NOMO-1 treated with DMSO at 0.1 percent for 48 hours (cell line): ENCODE results near the gene U2AF2.

Source experiments
- DNase-seq: peaks from one replicate; lab custom pipeline; 2025; ENCODE audit not compliant: unreplicated experiment; lab: John Stamatoyannopoulos, UW

Gene U2AF2

DNA sequence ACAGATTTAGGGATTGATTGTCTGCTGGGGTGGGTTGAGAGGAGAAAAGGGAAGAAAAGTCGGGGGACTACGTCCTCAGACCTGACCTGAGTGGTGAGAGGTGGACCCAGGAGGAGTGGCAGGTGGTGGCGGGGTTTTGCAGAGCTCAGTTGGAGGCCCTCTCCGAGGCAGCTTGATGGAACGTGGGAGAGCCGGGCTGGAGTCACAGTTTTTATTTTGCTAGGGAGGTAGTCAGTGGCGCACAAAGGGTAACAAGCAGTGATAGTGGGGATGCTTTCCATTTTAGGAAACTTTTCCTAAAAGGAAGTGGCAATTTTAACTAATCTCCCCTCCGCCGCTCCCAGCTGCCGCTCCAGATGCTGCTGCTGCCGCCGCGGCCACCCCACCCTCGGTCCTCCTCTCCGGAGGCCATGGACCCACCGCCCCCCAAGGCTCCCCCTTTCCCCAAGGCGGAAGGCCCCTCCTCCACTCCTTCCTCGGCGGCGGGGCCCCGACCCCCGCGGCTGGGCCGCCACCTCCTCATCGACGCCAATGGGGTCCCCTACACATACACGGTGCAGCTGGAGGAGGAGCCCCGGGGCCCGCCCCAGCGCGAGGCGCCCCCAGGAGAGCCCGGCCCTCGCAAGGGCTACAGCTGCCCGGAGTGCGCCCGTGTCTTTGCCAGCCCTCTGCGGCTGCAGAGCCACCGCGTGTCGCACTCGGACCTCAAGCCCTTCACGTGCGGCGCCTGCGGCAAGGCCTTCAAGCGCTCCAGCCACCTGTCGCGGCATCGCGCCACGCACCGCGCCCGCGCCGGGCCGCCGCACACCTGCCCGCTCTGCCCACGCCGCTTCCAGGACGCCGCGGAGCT is 12.5 kb upstream of the U2AF2 start:
- DNase-seq, result no peak

DNA sequence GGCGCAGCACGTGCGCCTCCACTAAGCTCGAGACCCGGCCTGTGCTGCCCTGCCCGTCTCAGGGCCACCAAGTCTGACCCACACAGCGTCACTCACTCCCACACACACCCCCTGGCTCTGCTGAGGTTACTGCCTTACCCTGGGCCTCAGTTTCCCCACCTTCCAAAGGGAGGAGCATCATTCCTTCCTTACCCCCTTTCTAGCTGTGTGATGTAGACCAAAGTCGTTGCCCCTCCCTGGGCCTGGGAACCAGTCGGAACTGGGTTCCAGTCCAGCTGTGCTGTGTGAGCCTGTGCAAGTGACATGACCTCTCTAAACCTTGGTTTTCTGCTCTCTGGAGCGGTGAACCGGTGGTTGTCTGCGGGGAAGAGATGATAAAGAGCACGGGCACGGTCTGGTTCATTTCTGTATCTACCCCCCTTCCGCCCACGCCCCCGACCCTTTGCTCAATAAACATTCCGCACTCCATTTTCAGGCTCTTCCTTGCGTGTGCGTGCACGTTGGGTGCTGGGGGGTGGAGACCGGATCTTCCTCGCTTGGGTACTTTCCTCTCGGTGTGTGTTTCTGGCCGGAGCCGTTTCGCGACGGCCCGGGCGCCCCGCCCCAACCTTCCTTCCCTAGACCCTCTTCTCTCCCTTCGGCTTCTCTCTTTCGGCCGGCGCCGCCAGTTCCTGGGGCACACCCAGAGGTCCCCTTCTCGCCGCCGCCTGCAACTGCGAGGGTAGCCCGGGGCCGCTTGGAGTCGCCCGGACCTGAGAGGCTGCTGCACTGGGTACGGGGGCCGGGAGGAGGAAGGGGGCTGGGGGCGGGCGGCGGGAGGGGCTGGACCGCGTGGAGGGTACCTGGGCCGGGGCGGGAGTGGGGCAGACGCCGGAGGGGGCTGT is 11.6 kb upstream of the U2AF2 start, which contains the start of gene ZNF581:
Gene ZNF581, plus strand, starts transcription at position 647 of the 884 bp plus-strand sequence. CDS start 923 bp downstream, outside the sequence.
- DNase-seq, result peak; percentile 69

DNA sequence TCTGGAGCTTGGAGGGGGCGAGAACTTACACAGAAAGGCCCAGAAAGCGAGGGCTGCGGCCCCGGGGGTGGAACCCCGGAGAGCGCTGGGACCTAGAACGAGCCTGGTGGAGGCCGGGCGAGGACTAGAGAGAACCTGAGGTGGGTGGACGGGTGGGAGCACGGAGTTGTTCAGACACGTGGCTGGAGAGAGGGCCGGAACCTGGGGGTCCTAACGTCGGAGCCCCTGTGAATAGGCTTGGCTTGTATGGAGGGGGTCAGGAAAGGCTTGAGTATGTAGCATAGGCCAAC is 11.0 kb upstream of the U2AF2 start:
- DNase-seq, result no peak

DNA sequence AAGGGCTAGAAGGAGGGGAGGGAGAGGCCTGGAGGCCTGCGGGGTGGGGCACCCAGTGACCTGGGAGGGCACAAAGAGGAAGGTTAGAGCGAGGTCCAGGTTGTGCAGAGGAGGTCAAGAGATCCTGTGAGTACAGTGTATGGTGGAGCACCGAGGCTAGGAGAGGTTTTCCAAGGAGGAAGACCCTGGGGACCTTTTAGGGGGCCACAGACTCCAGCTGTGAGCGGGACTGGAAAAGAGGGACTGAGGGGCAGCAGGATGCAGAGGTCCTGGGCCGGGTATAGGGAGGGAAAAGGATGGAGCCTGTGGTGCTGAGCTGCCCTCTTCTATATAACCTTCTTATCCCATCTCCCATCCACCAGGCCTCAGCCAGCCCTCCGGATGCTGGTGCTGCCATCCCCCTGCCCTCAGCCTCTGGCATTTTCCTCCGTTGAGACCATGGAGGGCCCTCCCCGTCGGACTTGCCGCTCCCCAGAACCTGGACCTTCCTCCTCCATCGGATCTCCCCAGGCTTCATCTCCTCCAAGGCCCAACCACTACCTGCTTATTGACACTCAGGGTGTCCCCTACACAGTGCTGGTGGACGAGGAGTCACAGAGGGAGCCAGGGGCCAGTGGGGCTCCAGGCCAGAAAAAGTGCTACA is 10.5 kb upstream of the U2AF2 start:
- DNase-seq, result no peak

DNA sequence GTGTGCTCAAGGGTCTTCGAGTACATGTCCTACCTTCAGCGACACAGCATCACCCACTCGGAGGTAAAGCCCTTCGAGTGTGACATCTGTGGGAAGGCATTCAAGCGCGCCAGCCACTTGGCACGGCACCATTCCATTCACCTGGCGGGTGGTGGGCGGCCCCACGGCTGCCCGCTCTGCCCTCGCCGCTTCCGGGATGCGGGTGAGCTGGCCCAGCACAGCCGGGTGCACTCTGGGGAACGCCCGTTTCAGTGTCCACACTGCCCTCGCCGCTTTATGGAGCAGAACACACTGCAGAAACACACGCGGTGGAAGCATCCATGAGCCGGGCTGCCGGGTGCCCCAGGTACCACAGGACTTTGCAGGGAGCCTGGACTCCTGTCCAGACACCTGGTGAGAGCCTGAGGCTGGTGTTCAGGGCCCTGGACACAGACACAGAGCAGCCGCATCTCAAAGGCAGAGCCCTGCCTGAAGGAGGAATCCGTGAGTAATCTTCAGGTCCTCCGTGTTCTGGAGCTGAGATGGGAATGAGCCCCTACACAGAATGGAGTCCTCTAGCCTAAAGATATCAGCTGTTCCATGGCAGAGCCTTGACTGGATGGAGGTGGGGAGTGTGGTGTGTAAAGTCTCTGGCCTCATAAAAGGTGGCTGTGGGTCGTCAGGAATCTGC is 9.9 kb upstream of the U2AF2 start:
- no peak for DNase-seq

DNA sequence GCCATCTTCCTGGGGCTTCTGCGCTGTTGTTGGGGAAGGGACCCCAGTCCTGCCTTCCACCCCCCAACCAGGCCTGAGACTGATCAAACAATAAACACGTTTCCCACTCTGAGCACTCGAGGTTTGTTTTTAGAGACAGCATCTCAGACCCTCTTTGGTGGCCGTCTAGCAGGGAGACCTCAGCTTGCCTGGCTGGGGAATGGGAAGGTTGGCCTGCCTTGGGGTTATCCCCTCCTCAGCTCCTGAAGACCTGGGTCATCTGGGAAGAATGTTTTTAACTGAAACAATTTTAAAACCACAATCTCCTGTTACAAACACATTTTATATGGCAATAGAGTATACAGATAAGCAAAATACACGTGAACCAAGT is 9.3 kb upstream of the U2AF2 start:
- no peak for DNase-seq

DNA sequence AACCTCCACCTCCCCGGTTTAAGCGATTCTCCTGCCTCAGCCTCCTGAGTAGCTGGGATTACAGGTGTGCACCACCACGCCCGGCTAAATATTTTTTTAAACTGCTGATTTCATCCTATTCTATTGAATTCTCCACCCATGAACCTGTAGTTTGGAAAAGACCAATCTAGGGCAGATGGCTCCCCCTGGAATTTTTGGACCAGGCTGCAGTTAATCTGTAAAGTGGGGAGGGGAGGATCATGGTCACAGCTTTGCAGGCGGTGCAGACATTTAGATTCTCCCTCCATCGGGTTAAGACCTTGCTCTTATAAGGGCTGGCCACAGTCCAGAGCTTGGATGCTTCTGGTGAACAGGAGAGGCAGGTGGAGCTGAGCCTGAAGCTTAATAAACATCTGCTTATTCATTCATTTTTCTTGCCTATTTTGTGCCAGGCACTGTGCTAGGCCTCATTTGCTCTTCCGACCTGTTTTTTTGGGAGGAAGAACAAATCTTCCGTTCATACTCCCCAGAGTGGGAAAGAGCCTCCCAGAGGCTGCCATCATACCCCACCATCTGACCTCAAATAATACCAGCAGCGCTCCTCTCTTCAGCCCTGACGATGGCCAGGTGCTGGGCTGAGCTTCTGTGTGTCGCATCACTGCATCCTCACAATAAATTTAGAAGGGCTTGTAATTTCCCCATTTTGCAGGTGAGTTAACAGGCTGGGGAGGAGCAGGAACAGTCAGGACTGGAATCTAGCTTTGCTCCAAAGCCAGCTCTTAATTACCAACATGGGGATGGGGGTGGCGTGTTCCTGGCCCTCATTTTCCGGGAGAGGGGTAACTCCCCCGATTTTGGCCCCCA is 7.7 kb upstream of the U2AF2 start:
- no peak for DNase-seq

DNA sequence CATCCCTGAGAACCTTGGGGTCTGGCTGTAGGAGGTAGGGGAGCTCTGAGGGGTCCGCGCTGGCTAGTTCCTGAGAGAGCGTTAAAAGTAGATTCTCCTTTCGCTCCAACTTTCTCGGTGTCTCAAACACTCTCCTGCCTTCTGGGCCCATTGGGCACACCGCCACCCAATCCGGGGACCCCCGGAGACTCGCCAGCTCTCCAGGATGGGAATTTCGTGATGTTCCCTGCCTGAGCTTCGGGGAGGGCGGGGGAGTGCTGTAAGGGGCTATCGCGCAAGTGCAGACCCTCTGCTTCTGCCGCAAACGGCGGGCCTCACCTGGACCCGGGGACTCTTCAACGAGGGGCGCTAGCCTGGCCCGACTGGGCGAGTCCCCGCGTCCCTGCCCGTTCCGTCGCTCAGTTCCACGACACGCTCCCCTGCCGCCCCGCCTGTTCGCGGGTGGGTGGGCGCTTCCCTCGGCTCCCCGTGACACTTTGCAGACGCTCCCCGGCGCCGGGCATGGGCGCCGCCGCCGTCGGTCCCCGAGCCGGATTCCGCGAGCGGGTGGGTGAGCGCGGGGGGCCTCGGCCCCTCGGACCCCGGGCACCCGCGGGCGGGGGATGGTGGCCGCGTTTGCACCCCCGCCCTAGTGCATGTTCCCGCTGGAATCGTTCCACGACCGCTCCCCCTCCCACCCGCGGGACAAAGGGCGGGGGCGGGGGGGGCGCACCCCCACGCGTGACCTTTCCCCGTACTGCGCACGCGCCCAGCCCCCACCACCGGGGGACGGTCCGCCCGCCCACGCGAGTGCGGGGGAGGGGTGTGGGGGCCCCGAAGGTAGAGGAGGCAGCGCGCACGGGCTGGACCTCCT is 6.9 kb upstream of the U2AF2 start, which contains the start of gene CCDC106:
Gene CCDC106, plus strand, starts transcription at position 481 of the 853 bp plus-strand sequence. CDS start 835 bp downstream, outside the sequence.
- DNase-seq, result peak; percentile 53

DNA sequence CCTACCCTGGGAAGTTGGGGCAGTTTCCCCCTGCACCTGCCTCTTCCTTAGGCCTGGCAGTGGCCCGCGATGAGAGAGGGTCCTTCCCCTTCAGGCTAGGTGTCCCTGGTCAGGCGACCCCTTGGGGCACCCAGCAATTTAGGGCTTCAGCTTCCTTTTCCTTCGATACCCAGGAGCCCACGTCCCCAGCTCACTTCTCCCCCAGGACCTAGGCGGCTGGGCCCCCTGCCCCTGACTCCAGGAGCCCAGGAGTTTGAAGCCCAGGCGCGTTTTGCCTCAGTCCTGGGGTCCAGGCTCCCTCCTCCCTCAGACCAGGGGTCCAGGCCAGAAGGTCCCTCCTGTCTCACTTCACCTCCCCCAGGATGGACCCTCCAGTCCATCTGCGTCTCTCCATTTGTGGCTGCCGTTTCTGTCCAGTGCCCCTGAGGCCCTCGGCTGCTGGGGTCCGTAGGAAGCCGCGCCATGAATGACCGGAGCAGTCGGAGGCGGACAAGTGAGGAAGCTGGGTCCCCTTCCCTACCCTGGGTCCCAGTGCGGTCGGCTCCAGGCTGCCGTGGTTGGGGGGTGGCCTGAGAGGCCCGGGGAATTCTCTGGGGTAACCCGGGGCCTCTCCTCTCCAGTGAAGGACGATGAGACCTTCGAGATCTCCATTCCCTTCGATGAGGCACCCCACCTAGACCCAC is 6.1 kb upstream of the U2AF2 start:
- DNase-seq, result no peak

DNA sequence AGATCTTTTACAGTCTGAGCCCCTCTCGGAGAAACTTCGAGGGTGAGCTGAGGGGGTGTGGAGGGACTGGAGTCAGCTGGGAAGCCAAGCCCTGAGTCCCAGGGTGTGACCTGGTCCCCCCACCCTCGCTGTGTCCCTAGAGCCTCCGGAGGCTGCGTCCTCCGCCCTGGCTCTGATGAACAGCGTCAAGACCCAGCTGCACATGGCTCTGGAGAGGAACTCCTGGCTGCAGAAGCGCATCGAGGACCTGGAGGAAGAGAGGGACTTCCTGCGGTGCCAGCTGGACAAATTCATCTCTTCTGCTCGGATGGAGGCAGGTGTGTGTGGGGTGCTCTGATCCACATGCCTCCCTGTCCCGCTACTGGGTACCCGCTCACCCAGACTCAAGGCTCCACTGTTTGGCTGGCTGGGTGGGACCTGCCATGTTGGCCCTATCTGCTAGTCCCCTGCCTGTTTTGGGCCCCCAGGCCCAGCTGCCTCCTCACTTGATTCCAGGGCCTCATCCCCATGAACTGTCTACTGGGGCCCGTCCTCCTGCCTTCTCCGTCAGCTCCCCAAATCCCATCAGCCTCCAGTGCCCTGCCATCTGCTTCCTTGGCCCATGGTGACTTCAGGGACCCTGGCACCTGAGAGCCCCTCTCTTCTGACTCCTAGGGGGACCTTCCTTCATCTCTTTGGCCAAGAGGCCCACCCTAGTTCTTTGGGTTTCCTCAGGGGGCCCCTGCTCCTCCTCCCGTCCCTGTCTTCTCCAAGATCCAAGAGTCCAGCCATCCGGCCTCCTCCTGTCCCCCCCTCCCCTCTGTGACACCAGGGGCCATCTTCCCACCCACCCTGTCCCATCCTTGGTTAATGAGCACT is 5.3 kb upstream of the U2AF2 start:
- DNase-seq, result no peak

DNA sequence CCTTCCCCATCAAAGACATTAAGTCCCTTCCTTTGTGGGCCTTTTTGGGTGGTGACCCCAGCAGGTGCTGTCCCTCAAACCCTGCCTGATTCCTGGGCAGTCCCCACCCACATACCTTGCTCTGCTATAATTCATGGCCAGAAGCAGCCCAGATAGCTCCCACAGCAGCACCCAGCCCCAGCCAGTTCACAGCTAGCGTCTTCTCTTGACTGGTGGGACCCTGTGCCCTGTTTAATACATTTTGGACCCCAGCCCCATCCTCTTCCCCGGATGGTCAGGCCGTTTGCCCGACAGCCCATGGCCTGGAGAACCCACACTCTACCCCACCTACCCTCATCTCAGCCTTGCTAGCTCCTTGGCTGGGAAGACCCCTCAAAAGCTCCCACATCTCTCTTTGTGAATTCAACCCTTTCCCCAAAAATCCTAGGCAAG is 4.7 kb upstream of the U2AF2 start:
- no peak for DNase-seq

DNA sequence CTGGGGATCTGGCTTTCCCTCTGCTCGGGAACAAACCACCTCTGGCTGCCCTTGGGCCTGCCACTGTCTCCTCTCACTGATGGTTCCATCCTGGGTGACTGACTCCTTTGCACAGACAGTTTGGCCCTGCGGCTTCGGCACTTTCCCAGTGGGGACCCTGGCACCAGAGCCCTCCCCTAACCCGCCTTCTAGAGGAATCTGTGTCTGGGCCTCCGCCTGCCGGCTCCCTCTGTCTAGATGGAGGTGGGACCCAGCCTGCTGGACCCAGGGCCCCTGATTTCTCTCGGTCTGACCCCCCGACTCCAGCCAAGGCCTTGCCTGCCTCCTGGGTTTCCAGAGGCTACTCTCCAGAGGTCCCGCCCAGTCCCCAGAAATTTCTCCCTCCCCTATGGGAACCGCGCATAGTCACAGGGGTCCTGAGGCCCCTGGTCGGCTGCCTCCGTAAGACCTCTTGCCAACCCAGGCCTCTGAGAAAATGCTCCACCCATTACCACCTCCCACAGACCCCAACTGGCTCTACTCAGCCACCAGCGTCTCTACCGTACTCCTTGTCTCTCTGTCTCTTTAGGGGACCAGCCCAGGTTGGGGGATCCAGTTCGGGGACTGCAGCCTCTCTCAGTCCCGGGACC is 4.1 kb upstream of the U2AF2 start:
- DNase-seq, result no peak

DNA sequence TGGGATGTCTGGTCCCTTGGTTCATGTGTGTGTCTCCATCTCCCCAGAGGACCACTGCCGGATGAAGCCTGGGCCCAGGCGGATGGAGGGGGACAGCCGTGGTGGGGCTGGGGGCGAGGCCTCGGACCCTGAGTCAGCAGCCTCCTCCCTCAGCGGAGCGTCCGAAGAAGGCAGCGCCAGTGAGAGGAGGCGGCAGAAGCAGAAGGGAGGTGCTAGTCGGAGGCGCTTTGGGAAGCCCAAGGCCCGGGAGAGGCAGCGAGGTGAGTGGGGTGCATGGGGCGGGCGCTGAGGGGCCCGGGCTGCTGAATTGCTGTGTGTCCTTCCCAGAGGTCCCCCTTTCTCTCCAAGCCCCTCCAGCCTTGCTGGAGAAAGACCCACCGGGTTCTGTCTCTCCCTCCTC is 3.6 kb upstream of the U2AF2 start:
- DNase-seq, result no peak

DNA sequence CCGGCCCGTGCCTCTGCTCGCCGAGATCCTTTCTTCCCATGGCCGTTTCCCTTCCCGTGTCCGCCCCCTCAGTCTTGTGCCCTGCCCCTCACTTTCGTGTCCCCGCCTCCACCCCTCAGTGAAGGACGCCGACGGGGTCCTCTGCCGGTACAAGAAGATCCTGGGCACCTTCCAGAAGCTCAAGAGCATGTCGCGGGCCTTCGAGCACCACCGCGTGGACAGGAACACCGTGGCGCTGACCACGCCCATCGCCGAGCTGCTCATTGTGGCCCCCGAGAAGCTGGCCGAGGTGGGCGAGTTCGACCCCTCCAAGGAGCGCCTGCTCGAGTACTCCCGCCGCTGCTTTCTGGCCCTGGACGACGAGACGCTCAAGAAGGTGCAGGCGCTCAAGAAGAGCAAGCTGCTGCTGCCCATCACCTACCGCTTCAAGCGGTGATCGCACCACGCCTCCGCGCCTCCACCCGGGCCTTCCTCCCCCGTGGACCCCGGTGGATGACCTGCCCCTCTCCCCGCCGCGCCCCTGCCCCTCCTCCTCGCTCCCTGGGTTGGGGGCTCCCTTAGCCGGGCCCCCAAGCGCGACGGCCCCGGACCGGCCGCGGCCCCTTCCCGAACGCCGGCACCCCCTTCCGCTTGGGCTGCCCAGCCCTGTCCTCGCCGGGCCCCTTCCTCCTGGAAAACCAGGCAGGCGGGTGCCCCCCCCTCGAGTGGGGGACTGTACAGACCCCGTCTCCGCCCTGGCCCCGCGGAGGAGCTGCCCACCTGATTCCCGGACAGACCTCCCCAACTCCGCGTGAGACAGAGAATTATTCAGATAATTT is 2.3 kb upstream of the U2AF2 start:
- DNase-seq, result no peak

DNA sequence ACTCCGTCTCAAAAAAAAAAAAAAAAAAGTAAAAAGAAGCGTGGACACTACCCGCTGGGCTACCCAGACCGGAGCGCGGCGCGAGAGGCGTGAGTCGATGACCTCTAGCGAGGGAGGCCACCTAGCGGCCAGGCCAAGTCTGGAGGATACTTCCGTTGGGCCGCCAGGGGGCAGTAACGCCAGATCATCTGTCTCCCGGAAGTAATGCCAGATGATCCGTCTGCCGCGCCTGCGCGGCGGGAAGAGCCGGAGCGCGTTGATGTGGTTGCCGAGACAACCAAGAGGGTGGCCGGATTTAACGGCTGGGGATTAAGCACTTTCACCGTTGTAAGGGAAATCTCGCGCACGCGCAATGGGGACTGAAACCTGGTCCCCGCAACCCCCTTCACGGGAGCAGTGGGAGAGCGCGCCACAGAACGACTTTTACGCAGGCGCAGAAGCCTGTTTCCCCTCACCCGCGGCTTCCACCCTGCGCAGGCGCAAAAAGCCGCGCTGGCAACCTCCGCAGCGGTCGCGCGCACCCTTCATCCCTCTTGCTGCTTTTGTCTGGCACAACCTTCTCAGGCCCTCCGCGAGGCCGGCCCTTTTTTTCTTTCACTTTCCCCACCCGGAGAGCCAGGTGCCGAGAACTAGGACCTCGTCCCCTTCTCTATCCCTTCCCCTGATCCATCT is 1.0 kb upstream of the U2AF2 start:
- peak; percentile 97 for DNase-seq

DNA sequence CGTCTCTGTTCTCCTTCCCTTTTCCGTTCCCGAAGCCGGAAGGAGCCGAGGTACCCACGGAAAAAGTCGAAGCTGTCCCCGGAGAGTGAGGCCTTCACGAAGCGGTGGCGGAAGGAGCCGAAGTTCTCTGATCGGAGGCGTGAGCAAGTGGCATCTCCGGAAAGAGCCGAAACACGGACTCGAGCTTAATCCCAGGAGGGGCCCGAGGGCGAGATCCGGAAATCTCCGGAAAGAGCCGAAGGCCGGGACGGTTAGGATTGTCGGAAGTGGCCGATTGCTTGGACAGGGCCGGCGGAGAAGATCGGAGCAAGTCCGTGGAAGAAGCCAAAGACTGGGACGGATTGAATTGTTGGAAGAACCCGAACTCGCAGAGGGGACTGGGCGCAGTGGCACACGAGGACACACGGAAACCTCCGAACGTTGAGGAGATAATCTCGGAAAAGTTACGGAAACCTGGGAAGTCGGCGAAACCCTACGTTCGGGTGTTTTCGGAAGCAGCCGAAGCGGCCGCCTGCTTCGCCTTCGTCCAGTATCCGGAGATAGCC is 440 bp upstream of the U2AF2 start:
- peak; percentile 100 for DNase-seq
